ELF-1 (cell line): ENCODE results near the gene DERL2.

ENCODE experiments used
- DNase-seq: peaks from one replicate; pipeline ENCODE4 v3.0.0-alpha.2; 2016; ENCODE audit warnings: low read depth, low spot score

DERL2 gene

DNA sequence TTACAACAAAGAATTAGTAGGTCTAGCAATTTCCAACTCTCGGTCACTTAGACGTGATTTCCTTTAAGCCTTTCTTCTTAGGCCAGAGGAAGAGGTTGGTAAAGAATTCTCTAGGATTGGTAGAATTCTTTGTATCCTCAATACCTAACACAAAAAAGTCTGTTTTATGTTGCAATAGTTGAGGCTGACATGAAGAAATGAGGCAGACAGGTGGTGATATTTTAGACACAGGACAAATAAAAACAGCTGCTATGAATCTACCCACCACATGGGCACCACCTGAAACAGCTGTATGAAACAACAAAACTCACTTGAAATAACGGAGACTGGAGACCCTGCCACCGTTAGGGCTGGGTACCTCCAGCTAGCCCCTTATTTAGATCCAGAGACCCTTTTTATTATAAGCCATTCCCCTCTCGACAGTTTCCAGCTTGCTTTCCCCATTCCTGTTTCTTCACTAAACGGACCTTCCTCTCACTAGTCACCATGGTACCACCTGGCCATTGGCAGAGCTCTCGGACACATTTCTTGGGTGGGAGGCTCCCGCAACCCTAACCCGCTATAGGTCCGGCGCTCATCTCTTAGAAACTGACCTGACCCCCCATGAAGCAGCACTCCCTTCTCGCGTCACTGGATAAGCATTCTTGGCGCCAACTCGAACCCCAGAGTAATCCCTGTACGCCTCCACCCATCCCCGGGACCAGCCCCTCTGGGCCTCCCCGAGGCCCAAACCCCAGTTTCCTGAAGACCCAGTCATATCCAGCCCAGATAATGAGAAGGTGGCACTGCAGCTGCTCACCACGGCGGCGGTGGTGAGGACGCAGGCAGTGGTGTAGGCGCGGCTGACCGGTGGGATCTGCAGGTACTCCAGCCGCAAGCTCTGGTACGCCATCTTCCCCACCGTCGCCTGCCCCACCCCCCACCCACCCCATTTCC is at the start of gene DERL2:
DERL2 (minus strand) TSS at position 909 of the 936 bp plus-strand sequence; CDS start at position 892, 17 bp downstream.
- DNase-seq = peak; percentile 63

DNA sequence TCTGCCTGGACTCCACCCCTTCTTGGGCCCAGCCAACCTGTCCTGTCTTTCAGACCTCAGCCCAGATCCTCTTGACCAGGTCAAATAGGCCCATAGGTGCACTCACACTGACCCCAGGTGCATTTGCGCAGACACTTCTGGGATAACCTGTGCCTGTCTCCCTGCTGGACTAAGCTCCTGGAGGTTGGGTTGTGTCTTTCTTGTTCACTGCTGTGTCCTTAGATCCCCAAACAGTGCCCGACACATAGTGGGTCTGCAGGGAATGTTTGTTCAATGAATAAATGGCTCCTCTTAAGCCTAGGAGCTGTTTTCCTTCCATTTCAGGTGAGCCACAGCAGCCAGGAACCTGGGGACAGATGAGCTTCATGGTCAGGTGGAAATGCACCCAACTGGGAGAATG is 49.5 kb upstream of the DERL2 start:
- DNase-seq = no peak

DNA sequence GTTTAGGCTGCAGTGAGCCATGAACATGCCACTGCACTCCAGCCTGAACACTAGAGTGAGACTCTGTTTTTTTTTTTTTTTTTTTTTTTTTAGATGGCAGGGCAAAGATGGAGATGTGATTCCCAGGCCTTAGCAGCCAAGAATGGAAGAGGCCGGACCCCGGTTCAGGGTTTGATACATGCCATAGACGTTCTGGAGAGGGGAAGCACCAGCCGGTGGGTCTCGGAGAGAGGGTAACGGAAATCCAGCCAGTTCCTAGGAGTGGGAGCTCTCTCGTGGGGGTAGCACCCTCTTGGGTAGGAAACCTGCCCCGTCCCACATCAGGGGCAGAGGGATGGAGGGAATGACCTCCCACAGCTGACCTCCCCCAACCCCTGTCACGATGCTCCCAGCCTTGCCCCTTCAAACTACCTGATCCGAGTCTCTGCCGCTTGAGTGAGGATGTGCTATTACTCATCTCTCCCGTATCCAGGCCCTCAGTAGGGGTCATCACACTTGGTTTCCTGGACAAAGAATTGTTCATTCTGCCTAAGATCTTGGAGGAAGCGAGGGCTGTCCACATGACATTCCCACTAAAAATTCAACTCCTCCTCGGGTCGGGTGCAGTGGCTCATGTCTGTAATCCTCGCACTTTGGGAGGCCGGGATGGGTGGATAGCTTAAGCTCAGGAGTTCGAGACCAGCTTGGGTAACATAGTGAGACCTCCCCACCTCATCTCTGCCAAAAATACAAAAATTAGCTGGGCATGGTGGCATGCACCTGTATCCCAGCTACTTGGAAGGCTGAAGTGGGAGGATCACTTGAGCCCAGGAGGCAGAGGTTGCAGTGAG is 47.7 kb upstream of the DERL2 start:
- no peak for DNase-seq

DNA sequence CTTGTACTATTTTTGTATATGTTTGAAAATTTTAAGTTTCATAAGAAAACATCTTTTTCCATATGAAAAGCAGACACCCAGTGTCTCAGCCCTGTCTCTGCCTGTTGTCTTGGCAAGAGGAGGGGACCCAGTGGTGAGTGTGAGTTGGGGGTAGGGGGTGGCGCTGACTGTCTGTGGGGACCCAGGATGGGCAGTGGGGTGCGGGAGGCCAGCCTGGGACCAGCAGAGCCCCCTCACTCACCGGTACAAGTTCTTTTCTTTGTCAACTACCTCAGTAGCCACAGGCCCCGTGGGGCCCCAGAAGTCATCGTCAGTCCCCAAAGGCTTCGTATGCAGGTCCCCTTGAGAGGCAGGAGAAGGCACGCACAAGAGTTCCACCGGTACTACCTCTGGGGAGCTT is 46.6 kb upstream of the DERL2 start:
- no peak for DNase-seq

DNA sequence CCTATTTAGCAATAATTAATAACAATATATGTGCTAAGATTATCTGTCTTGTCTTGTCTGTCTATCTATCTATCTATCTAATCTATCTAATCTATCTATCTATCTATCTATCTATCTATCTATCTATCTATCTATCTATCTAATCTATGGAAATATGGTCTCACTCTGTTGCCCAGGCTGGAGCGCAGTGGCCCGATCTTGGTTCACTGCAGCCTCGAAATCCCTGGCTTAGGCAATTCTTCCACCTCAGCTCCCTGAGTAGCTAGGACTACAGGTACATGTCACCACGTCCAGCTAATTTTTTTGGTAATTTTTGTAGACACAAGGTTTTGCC is 45.1 kb upstream of the DERL2 start:
- no peak for DNase-seq

DNA sequence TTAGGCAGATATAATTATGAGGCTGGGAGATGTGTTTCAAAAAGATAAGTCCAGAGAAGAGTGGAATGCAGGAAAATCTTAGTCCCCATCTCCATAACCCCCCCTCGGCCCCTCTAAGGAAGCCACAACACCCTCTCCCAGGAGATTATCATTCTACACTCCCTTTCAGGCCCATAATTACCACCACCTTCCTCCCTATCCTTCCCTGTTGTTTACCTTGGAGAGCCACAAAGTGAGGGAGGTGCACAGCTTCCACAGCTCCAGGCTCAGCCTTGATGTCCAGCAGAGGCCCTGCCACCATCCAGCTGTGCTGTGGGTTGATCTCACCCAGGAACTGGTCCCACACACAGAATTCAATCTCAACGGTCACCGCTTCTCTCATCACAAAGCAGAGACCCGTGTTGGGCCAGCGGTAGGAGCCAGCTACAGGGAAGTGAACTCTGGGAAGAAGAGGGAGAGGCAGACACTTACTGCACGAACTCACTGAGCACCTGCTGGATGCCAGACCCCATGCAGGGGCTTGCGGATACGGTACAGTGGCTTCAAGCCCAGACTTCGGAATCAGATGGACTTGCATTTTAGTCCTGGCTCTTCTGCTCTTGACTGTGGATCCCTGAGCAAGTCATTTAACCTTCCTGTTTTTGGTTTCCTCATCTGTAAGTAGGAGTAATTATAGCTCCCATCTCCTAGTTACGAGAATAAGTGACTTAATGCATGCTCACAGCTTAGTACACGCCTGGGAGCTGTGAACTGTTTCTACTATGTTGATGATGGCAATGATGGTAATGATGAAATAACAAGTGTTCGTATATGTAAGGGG is 44.5 kb upstream of the DERL2 start:
- no peak for DNase-seq

DNA sequence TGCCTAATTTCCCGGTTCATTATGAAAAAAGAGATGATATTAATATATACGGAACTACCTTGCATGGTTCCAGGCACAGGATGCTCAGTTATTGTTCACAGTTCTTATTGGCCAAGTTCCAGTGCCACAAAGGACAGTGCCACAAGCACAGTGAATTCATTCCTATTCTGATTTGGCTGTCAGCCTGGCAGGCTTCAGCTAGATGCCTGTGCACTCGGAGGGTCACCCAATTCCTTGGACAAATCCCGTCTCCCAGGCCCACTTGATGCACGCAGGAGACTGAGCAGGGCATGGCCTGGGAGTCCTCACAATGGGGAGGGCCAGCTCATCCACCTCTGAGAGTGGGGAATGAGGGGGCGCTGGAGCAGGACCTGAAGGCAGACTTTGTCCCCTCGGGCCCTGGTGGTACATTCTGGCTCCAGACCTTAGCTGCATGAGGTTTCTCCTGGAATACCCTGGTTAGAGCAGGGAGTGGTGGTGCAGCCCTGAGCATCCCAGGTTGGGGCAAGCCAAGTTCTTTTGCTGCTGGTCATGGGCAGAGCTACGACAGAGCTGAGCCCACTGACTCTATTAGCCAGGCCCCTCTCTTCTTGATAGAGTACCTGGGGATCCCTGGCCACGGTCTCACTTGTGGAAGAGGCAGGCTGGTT is 41.7 kb upstream of the DERL2 start:
- no peak for DNase-seq

DNA sequence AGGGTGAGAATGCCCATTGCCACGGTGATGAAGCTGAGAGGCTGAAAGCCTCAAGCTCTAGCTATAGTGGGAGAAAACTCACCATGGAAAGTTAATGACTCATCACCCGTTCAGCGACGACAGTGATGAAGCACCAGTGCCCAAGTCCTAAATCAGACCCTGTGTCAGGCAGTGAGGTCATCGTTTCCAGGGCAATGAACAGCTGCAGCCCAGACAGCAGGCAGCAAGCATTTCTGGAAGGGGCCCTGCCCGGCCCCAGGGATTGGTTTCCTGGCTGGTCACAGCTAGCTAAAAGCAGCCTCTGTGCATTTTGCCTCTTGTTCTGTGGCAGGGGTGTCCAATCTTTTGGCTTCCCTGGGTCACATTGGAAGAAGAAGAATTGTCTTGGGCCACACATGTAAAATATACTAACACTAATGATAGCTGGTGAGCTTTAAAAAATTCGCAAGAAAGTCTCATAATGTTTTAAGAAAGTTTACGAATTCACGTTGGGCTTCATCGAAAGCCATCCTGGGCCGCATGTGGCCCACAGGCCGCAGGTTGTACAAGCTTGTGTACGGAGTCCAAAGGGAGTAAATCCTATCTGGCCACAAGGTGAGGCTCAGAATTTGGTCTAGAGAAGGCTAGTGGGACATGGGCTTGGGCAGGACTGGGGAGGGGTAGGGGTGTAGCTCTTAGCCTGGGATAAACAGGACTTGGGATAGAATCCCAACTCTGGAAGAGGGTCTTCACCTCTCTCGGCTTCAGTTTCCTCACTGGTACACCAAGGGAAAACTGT is 41.0 kb upstream of the DERL2 start:
- peak; percentile 79 for DNase-seq

DNA sequence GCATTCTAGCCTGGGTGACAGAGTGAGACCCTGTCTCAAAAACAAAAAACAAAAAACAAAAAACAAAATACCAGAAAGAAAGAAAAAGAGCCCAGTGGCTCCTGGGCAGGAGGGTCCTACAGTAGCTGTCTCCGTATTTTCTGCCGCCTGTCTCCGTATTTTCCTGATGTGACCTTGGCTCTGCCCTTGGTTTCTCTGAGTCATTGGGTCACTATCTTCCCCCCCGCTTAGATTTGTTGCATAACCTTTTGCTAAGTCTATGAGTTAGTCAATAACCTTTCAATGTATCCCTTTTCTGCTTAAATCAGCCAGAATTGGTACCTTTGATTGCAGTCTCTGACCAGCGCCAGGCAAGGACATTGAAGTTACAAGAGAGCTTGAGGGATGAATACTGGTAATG is 37.3 kb upstream of the DERL2 start:
- DNase-seq = no peak

DNA sequence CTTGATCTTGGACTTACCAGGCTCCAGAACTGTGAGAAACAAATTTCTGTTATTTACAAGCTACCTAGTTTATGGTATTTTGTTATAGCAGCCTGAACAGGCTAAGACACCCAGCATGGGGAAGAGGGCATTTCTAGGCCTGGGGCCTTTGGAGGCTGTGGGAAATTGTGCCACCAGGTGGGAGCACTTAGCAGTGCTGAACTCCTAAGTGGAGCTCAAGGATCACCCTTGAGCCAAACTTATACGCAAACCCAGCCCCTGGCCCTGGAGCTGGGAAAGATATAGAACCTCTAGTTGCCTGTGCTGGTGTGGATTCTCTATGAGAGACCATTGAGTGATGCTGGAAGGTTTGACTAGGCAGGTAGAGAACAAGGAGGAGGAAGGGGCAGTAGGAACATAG is 36.5 kb upstream of the DERL2 start:
- DNase-seq = no peak

DNA sequence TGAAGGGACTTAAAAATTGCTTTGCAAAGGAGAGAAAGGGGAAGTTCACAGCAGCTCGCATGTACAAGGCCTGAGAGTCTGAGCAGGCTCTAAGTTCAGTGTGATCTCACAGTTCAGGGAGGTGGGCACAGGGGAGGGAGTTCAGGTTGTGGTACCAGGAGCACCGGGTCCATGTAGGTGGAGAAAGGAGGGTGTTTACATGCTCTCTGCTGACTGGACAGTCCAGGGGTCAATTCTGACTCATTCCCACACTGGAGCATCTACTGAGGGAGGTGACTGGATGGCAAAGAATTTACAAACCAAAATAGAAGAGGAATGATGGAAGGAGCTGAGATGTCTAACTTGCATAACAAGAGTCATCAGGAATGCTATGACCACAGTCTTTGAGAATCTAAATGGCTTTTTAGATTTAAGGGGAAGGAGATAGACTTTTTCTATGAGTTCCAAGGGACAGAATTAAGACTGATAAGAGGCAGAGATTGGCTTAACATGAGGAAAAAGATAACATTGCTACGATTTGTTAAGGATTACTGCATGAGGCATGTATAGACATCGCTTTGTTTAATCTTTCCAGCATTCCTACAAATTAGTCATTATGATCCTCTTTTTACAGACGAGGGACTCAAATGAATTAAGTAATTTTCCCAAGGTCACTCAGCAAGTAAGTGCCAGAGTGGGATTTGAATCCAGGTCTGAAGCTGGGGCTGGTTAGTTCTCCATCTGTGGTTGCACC is 30.2 kb upstream of the DERL2 start:
- peak; percentile 50 for DNase-seq

DNA sequence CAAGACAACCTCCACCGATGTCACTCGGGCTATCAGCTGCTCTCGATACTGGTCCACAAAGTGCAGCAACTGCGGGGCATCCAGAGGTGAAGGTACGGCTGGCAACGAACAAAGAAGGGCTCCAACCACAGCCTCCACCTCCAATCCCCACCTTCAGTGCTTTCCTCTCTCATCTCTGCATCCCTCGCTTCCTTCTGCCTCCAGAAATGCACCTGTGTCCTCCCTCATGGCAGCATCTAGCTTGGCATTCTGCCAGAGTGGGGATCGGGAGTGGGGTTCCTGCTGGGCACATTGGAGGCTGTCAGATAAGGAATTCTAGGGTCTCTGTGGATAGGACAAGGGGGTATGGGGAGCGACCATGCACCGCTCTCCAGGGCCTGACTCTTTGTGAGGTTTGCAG is 29.0 kb upstream of the DERL2 start:
- no peak for DNase-seq

DNA sequence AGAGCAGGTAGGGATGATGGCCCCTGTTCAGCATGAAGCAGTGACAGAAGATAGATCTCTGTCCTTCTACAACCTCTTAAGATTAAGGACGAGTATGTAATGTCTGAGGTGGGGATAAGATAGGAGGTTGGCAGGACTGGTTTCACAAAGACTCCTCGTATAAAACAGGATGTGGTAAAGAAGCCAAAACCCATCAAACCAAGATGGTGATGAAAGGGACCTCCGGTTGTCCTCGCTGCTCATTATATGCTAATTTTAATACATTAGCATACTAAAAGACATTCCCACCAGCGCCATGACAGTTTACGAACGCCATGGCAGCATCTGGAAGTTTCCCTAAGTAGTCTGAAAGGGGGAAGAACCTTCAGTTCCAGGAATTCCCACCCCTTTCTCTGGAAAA is 27.6 kb upstream of the DERL2 start:
- no peak for DNase-seq

DNA sequence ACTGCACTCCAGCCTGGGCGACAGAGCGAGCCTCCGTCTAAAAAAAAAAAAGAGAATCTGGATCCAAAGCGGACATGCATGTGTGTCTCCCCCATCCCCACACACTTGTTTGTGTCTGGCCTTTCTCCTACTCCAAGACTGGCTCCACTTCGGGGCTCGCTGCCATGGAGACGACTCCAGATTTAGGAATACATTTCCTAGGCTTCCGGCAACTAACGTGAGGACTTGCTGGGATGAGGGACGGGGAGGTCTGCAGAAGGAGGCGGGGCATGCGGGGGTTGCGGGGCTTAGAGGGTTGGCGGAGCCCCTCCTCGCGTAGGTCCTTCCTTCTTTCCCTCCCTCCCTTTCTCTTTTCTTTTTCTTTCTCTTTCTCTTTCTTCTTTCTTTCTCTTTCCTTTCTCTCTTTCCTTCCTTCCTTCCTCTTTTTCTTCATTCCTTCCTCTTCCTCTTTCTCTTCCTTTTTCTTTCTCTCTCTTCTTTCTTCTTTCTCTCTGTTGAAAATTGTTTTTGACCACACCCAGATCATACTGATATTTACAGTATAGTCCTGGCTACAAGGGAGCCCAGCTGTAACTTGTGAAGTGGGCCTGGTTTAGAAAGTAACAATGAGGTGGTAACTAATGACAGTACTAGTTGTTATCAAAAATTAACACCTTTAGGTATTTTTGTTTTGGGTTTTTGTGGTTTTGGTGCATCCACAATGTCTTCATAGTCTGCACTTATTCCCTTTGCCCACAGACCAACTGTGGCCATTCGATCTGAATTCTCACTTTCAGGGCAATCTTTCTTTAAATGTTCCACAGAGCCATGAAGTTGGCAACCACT is 25.6 kb upstream of the DERL2 start:
- no peak for DNase-seq

DNA sequence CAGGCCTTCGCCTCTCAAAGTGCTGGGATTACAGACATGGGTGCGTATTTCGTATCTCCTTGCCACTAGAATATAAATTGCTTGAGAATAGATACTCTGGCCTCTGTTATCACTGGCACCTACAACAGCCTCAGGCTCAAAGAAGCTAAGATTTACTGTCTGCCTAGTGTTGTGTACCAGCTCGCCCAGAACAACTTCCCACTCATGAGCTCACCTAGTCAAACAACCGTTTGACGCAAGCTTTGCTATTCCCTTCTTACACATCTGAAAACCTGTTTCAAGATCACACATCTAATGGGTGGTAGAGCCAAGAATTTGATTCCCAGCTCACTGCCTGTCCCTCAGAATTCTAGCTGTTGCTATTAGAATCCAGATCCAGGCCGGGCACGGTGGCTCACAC is 24.8 kb upstream of the DERL2 start:
- no peak for DNase-seq

DNA sequence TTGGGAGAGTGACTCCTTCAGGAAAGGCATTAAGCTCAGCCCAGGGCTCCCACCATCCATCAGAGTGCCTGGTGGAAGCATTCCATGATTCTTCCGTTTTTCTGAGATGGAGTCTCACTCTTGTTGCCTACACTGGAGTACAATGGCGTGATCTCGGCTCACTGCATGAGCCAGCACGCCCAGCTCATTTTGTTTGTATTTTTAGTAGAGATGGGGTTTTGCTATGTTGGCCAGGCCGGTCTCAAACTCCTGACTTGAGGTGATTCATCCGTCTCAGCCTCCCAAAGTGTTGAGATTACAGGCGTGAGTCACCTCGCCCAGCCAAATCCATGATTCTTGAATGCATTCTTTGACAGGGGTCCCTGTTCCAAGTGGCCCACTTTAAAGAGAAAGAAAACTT is 23.5 kb upstream of the DERL2 start:
- no peak for DNase-seq

DNA sequence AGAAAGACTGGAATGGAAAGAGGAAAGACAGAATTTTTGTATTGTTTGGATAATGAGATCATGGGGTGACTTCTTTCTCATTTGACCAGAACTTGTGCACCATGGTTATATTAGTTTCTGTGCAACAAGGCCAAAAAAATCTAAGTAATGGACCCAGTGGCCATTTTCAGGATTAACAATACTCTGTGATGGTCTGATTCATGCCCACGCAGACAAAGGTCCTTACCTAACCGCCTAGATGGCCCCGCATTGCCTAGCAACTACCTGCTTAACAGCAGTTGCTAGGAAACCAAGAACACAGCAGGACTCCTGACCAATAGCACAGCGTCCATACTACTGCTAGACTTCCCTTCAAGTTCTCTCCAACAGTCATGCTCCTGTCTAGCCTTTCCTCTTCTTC is 22.8 kb upstream of the DERL2 start:
- DNase-seq = peak; percentile 31

DNA sequence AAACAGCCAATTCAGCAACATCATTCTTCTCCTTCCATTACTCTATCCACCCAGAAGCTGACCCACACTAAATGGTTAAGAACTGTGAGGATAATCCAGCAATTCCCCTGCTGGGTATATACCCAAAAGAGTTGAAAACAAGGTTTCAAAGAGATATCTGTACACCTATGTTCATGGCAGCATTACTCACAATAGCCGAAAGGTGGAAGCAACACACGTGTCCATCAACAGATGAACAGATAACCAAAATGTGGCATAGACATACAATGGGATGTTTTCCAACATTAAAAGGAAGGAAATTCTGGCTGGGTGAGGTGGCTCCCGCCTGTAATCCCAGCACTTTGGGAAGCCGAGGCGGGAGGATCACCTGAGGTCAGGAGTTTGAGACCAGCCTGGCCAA is 20.3 kb upstream of the DERL2 start:
- no peak for DNase-seq

DNA sequence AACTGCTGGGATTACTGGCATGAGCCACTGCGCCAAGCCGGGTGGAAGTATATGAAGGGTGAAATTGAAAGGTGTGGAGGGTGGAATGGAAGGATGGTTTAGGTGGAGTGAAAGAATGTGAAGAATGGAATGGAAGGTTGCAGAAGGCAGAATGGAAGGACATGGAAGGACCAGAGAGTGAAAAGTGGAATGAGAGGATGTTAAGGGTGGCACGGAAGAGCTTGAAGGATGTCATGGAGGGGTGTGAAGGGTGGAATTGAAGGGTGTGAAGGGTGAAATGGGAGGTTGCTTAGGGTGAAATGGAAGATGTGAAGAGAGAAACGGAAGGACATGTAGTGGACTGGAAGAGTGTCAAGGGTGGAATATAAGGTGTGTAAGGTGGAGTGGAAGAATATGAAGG is 16.6 kb upstream of the DERL2 start:
- DNase-seq = no peak
